ENCODE measurements around the gene CLEC1A. TPM values are rescaled to one million over a fixed set of nuclear protein-coding genes. Genes with fewer than 3 reads are reported as not detected.
A peak's percentile ranks its signal among the peaks of the same experiment; 100 is the strongest.

CLEC1A gene
- total and polyA plus RNA-seq, 9 donors = 2.3 to 3.4 (median 2.9) TPM

DNA sequence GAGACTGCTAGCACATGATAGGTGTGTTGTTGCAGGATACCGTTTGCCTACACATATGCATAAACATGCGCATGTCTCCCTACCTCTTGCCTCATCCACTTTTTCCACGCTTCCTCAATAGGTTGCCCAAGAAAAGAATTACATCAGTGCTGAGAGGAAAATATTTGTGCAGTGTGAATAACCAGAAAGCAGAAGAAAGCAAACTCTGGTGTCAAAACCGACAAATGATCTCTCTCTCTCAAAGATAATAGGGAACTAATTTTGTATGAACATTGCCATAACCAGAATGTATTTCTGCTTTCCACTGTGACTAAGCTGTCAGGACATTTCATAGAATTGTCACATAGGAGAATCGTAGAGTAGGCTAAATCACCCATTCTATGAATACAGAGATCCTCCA, 29.9 kb upstream of the CLEC1A start:
- Histone ChIP-seq H3K4me1 (ENCODE audit: control insufficient read depth, insufficient read depth, low read length) (no peaks in the 10 kb centered on the region), H3K27me3 (ENCODE audit: control insufficient read depth, insufficient read depth, low read length) (no peaks in the 10 kb centered on the region), H3K36me3 (ENCODE audit: control insufficient read depth, insufficient read depth, low read length) (no peaks in the 10 kb centered on the region), H3K9me3 (replicated peaks; ENCODE audit: control insufficient read depth, low read depth, low read length) (no peaks in the 10 kb centered on the region), H3K4me3 (ENCODE audit: low read length) (no peak overlapping the region), H3K27ac (ENCODE audit: low read length) (peak overlapping the region; percentile 60)
- WGBS (ENCODE audit: insufficient coverage) = no CpG with 5 or more reads among the region's 5 CpGs
- peak; percentile 81 for DNase-seq

DNA sequence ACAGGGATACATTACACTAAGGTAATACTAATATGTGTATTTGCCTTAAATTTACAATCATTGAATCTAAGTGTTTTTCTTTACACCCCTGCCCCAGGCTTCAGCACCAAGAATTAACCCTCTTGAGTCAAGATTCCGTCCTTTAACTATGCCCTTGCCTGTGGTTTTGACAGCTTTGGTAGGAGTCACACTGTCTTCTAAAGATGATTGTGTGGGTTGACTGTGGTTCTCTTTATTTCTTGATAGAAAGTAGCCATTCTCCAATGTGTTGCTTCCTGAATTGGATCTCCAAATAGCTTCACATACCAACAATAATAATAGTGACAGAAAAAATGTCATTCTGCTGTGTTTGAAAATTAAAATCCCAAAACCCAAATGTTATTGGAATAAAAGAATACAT, 27.6 kb upstream of the CLEC1A start:
- no peaks in the 10 kb centered on the region for H3K4me1 ChIP-seq (ENCODE audit: control insufficient read depth, insufficient read depth, low read length)
- no peak for DNase-seq
- H3K4me3 ChIP-seq (ENCODE audit: low read length) = no peak overlapping the region
- H3K36me3 ChIP-seq (ENCODE audit: control insufficient read depth, insufficient read depth, low read length) = no peaks in the 10 kb centered on the region
- no peaks in the 10 kb centered on the region for H3K9me3 ChIP-seq (replicated peaks; ENCODE audit: control insufficient read depth, low read depth, low read length)
- no peak overlapping the region for H3K27ac ChIP-seq (ENCODE audit: low read length)
- WGBS (ENCODE audit: insufficient coverage) = no CpG with 5 or more reads among the region's 1 CpG
- H3K27me3 ChIP-seq (ENCODE audit: control insufficient read depth, insufficient read depth, low read length) = no peaks in the 10 kb centered on the region

DNA sequence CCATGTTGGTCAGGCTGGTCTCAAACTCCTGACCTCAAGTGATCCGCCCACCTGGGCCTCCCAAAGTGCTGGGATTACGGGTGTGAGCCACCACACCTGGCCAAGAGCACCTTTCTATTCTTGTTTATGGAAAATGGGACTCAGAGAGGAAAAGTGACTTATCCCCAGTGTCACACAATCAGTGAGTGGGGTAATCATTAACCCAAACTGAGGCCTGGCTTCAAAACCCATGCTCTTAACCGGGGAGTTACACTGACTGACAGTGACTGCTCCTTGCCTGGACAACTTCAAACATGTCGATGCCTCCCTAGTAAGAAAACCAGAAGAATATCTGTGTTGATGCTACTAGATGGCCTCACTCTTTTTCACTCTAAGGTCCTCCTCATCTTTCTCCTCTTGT, 23.9 kb upstream of the CLEC1A start:
- H3K4me3 ChIP-seq (ENCODE audit: low read length) = no peak overlapping the region
- H3K27me3 ChIP-seq (ENCODE audit: control insufficient read depth, insufficient read depth, low read length) = no peaks in the 10 kb centered on the region
- WGBS (ENCODE audit: insufficient coverage) = no CpG with 5 or more reads among the region's 4 CpGs
- no peak for DNase-seq
- no peaks in the 10 kb centered on the region for H3K4me1 ChIP-seq (ENCODE audit: control insufficient read depth, insufficient read depth, low read length)
- no peaks in the 10 kb centered on the region for H3K36me3 ChIP-seq (ENCODE audit: control insufficient read depth, insufficient read depth, low read length)
- H3K27ac ChIP-seq (ENCODE audit: low read length) = no peak overlapping the region
- H3K9me3 ChIP-seq (replicated peaks; ENCODE audit: control insufficient read depth, low read depth, low read length) = no peaks in the 10 kb centered on the region

- Histone ChIP-seq H3K27ac (ENCODE audit: low read length) (no peak overlapping the region), H3K36me3 (ENCODE audit: control insufficient read depth, insufficient read depth, low read length) (no peaks in the 10 kb centered on the region), H3K27me3 (ENCODE audit: control insufficient read depth, insufficient read depth, low read length) (no peaks in the 10 kb centered on the region), H3K9me3 (replicated peaks; ENCODE audit: control insufficient read depth, low read depth, low read length) (no peaks in the 10 kb centered on the region), H3K4me1 (ENCODE audit: control insufficient read depth, insufficient read depth, low read length) (no peaks in the 10 kb centered on the region), H3K4me3 (ENCODE audit: low read length) (no peak overlapping the region)
- DNase-seq = peak; percentile 71
- no CpG with 5 or more reads among the region's 7 CpGs for WGBS (ENCODE audit: insufficient coverage)
Measured at GRCh38 chr12:10121278-10121677, 22.5 kb upstream of the CLEC1A start.

DNA sequence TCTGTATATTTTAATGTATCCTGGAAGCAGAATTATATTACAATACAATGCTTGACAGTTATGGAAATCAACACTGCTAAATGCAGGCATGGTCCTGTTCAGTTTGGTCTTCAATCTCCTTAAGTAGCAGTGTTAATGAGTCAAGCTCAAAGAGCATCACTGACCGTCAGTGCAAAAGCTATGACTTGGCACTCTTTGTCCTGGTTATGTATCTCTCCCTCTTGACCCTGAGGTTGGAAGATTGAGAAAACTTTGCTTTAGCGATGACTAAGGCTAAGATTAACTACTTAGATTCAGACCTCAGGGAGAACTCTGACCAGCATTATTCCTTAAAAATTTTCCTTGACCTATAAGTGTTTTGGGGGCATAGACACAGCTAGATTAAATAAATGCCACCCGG, 20.3 kb upstream of the CLEC1A start:
- Histone ChIP-seq H3K36me3 (ENCODE audit: control insufficient read depth, insufficient read depth, low read length) (no peaks in the 10 kb centered on the region), H3K27ac (ENCODE audit: low read length) (no peak overlapping the region), H3K27me3 (ENCODE audit: control insufficient read depth, insufficient read depth, low read length) (no peaks in the 10 kb centered on the region), H3K4me3 (ENCODE audit: low read length) (no peak overlapping the region), H3K9me3 (replicated peaks; ENCODE audit: control insufficient read depth, low read depth, low read length) (no peaks in the 10 kb centered on the region), H3K4me1 (ENCODE audit: control insufficient read depth, insufficient read depth, low read length) (no peaks in the 10 kb centered on the region)
- WGBS (ENCODE audit: insufficient coverage) = no CpG with 5 or more reads among the region's 3 CpGs
- no peak for DNase-seq

DNA sequence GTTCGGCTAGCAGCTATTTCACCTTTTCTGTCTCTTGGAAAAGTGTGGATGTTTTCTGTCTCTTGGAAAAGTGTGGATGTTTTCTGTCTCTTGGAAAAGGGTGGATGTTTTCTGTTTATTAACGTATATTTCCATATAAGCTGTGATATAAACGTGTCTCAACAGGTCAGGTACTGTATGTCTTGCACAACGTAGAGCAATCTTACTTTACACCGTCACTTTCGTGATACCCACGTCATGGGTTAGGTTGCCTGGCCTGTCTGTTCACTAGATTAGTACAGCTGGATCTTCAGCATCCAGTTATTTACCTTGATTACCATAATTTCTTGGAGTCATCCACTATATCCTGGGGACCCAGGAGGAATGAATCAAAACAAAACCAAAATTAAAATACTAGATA, 17.1 kb upstream of the CLEC1A start:
- WGBS (ENCODE audit: insufficient coverage) = 92% methylated on average over 6 of the region's 7 CpGs
- Histone ChIP-seq H3K4me3 (ENCODE audit: low read length) (no peak overlapping the region), H3K36me3 (ENCODE audit: control insufficient read depth, insufficient read depth, low read length) (no peaks in the 10 kb centered on the region), H3K9me3 (replicated peaks; ENCODE audit: control insufficient read depth, low read depth, low read length) (peaks cover 3% of the 10 kb centered on the region), H3K4me1 (ENCODE audit: control insufficient read depth, insufficient read depth, low read length) (no peaks in the 10 kb centered on the region), H3K27ac (ENCODE audit: low read length) (no peak overlapping the region), H3K27me3 (ENCODE audit: control insufficient read depth, insufficient read depth, low read length) (no peaks in the 10 kb centered on the region)
- no peak for DNase-seq

- peaks cover 3% of the 10 kb centered on the region for H3K9me3 ChIP-seq (replicated peaks; ENCODE audit: control insufficient read depth, low read depth, low read length)
- H3K4me3 ChIP-seq (ENCODE audit: low read length) = no peak overlapping the region
- 86% methylated on average over 14 of the region's 15 CpGs for WGBS (ENCODE audit: insufficient coverage)
- H3K27me3 ChIP-seq (ENCODE audit: control insufficient read depth, insufficient read depth, low read length) = no peaks in the 10 kb centered on the region
- no peak overlapping the region for H3K27ac ChIP-seq (ENCODE audit: low read length)
- no peak for DNase-seq
- no peaks in the 10 kb centered on the region for H3K4me1 ChIP-seq (ENCODE audit: control insufficient read depth, insufficient read depth, low read length)
- H3K36me3 ChIP-seq (ENCODE audit: control insufficient read depth, insufficient read depth, low read length) = no peaks in the 10 kb centered on the region
Measured at GRCh38 chr12:10115311-10115710, 16.5 kb upstream of the CLEC1A start.

GRCh38 chr12:10113920-10114319, 15.1 kb upstream of the CLEC1A start:
- WGBS (ENCODE audit: insufficient coverage) = no CpG with 5 or more reads among the region's 1 CpG
- Histone ChIP-seq H3K4me3 (ENCODE audit: low read length) (no peak overlapping the region), H3K27ac (ENCODE audit: low read length) (no peak overlapping the region), H3K36me3 (ENCODE audit: control insufficient read depth, insufficient read depth, low read length) (no peaks in the 10 kb centered on the region), H3K4me1 (ENCODE audit: control insufficient read depth, insufficient read depth, low read length) (no peaks in the 10 kb centered on the region), H3K27me3 (ENCODE audit: control insufficient read depth, insufficient read depth, low read length) (no peaks in the 10 kb centered on the region), H3K9me3 (replicated peaks; ENCODE audit: control insufficient read depth, low read depth, low read length) (peaks cover 3% of the 10 kb centered on the region)
- no peak for DNase-seq

GRCh38 chr12:10113075-10113474, 14.3 kb upstream of the CLEC1A start:
- Histone ChIP-seq H3K4me3 (ENCODE audit: low read length) (no peak overlapping the region), H3K27me3 (ENCODE audit: control insufficient read depth, insufficient read depth, low read length) (no peaks in the 10 kb centered on the region), H3K36me3 (ENCODE audit: control insufficient read depth, insufficient read depth, low read length) (no peaks in the 10 kb centered on the region), H3K4me1 (ENCODE audit: control insufficient read depth, insufficient read depth, low read length) (no peaks in the 10 kb centered on the region), H3K27ac (ENCODE audit: low read length) (no peak overlapping the region), H3K9me3 (replicated peaks; ENCODE audit: control insufficient read depth, low read depth, low read length) (peaks cover 3% of the 10 kb centered on the region)
- no CpG with 5 or more reads among the region's 1 CpG for WGBS (ENCODE audit: insufficient coverage)
- no peak for DNase-seq

DNA sequence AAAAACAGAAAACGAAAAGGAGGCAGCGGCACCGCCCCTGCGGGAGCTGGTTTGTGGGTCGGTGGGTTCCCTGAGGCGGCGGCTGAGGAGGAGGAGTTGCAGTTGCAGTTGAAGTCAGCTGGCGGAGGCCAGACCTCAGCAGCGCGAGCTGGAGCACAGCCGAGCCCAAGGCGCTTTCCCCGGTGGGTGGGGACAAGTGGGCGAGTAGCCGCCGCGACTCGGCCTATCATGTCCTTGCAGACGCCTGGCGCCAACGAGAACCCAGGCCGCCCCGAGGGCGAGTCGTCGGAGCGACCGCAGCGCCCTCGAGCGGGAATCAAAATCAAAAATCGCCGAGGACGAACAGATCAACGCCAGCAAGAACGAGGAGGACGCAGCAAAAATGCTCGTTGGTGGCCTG, 12.7 kb upstream of the CLEC1A start:
- Histone ChIP-seq H3K27me3 (ENCODE audit: control insufficient read depth, insufficient read depth, low read length) (no peaks in the 10 kb centered on the region), H3K4me1 (ENCODE audit: control insufficient read depth, insufficient read depth, low read length) (no peaks in the 10 kb centered on the region), H3K36me3 (ENCODE audit: control insufficient read depth, insufficient read depth, low read length) (no peaks in the 10 kb centered on the region), H3K4me3 (ENCODE audit: low read length) (no peak overlapping the region), H3K27ac (ENCODE audit: low read length) (no peak overlapping the region), H3K9me3 (replicated peaks; ENCODE audit: control insufficient read depth, low read depth, low read length) (peaks cover 3% of the 10 kb centered on the region)
- no peak for DNase-seq
- WGBS (ENCODE audit: insufficient coverage) = 72% methylated on average over 36 of the region's 38 CpGs

- no peak overlapping the region for H3K4me3 ChIP-seq (ENCODE audit: low read length)
- H3K27ac ChIP-seq (ENCODE audit: low read length) = no peak overlapping the region
- H3K9me3 ChIP-seq (replicated peaks; ENCODE audit: control insufficient read depth, low read depth, low read length) = peaks cover 3% of the 10 kb centered on the region
- no peaks in the 10 kb centered on the region for H3K4me1 ChIP-seq (ENCODE audit: control insufficient read depth, insufficient read depth, low read length)
- H3K27me3 ChIP-seq (ENCODE audit: control insufficient read depth, insufficient read depth, low read length) = no peaks in the 10 kb centered on the region
- no peak for DNase-seq
- no CpG with 5 or more reads among the region's 2 CpGs for WGBS (ENCODE audit: insufficient coverage)
- H3K36me3 ChIP-seq (ENCODE audit: control insufficient read depth, insufficient read depth, low read length) = no peaks in the 10 kb centered on the region
Measured at GRCh38 chr12:10110256-10110844, 11.6 kb upstream of the CLEC1A start.
